ENCODE measurements around the gene RRAS2.
"Not testable (repeated sequence)": the region's sequence is repeated elsewhere in the genome, so short reads cannot be mapped to it uniquely, and the experiment has no call there.

Gene RRAS2

GRCh38 chr11:14253421-14253820, 105.6 kb downstream of the RRAS2 start:
- no peak for DNase-seq

GRCh38 chr11:14252501-14252900, 106.5 kb downstream of the RRAS2 start:
- DNase-seq, result not testable (repeated sequence)

- no peak for DNase-seq
These were observed 107.2 kb downstream of the RRAS2 start for GRCh38 chr11:14251754-14252153.

- DNase-seq, result peak; percentile 70 to 76
These were observed 109.6 kb downstream of the RRAS2 start for GRCh38 chr11:14249121-14249963.

- DNase-seq, result no peak
These were observed 110.4 kb downstream of the RRAS2 start for GRCh38 chr11:14248580-14248981.

- no peak for DNase-seq
These were observed 113.5 kb downstream of the RRAS2 start for GRCh38 chr11:14245444-14245843.

GRCh38 chr11:14244926-14245325, 114.1 kb downstream of the RRAS2 start:
- no peak for DNase-seq

- DNase-seq, result no peak
These were observed 116.2 kb downstream of the RRAS2 start for GRCh38 chr11:14242733-14243132.

GRCh38 chr11:14242187-14242586, 116.8 kb downstream of the RRAS2 start:
- DNase-seq, result no peak

GRCh38 chr11:14240951-14241350, 118.0 kb downstream of the RRAS2 start:
- DNase-seq, result no peak

- DNase-seq, result no peak
These were observed 118.8 kb downstream of the RRAS2 start for GRCh38 chr11:14240221-14240620.

- no peak for DNase-seq
These were observed 121.5 kb downstream of the RRAS2 start for GRCh38 chr11:14237444-14237961.

- DNase-seq, result no peak
These were observed 123.3 kb downstream of the RRAS2 start for GRCh38 chr11:14235701-14236100.

- no peak for DNase-seq
These were observed 124.5 kb downstream of the RRAS2 start for GRCh38 chr11:14234446-14234845.

GRCh38 chr11:14232652-14233051, 126.3 kb downstream of the RRAS2 start:
- no peak for DNase-seq

GRCh38 chr11:14230407-14230806, 128.6 kb downstream of the RRAS2 start:
- no peak for DNase-seq

- DNase-seq, result no peak
These were observed 129.5 kb downstream of the RRAS2 start for GRCh38 chr11:14229472-14229871.

- DNase-seq, result no peak
These were observed 130.6 kb downstream of the RRAS2 start for GRCh38 chr11:14228356-14228755.
